ENCODE data around the gene PRPS1L1. TPM values are rescaled to one million over a fixed set of nuclear protein-coding genes. Genes with fewer than 3 reads are reported as not detected.

PRPS1L1 gene
- total and polyA plus RNA-seq, 2 of the 8 experiments (the other 6 are each of a cell fraction or from before 2014, with no cell fraction given) = not detected

DNA sequence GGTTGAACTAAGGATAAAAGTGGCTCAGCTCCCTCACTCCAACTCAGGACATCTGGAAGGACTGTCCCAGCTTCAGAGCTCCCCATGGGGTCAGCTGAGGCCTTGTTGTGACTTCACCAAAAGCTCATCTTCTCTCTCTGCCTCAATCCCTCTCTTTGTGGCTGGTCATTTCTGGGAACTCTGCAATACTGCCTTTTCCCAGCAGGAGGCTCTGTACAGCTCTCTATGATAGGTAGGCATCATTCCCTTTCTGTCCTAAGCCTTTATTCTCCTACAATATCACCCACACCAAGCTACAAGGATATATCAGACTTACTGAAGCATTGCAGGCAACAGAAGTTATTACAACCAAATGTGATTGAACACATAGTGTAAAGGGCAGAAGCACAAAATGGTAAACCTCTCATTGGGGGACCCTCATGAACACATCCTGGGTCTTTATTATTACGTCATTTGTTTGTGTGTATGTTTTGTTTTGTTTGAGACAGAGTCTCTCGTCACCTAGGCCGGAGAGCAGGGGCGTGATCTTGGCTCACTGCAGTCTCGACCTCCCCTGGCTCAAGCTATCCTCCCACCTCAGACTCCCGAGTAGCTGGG is 36.7 kb upstream of the PRPS1L1 start (continued):
- TF ChIP-seq, protein P1, sequence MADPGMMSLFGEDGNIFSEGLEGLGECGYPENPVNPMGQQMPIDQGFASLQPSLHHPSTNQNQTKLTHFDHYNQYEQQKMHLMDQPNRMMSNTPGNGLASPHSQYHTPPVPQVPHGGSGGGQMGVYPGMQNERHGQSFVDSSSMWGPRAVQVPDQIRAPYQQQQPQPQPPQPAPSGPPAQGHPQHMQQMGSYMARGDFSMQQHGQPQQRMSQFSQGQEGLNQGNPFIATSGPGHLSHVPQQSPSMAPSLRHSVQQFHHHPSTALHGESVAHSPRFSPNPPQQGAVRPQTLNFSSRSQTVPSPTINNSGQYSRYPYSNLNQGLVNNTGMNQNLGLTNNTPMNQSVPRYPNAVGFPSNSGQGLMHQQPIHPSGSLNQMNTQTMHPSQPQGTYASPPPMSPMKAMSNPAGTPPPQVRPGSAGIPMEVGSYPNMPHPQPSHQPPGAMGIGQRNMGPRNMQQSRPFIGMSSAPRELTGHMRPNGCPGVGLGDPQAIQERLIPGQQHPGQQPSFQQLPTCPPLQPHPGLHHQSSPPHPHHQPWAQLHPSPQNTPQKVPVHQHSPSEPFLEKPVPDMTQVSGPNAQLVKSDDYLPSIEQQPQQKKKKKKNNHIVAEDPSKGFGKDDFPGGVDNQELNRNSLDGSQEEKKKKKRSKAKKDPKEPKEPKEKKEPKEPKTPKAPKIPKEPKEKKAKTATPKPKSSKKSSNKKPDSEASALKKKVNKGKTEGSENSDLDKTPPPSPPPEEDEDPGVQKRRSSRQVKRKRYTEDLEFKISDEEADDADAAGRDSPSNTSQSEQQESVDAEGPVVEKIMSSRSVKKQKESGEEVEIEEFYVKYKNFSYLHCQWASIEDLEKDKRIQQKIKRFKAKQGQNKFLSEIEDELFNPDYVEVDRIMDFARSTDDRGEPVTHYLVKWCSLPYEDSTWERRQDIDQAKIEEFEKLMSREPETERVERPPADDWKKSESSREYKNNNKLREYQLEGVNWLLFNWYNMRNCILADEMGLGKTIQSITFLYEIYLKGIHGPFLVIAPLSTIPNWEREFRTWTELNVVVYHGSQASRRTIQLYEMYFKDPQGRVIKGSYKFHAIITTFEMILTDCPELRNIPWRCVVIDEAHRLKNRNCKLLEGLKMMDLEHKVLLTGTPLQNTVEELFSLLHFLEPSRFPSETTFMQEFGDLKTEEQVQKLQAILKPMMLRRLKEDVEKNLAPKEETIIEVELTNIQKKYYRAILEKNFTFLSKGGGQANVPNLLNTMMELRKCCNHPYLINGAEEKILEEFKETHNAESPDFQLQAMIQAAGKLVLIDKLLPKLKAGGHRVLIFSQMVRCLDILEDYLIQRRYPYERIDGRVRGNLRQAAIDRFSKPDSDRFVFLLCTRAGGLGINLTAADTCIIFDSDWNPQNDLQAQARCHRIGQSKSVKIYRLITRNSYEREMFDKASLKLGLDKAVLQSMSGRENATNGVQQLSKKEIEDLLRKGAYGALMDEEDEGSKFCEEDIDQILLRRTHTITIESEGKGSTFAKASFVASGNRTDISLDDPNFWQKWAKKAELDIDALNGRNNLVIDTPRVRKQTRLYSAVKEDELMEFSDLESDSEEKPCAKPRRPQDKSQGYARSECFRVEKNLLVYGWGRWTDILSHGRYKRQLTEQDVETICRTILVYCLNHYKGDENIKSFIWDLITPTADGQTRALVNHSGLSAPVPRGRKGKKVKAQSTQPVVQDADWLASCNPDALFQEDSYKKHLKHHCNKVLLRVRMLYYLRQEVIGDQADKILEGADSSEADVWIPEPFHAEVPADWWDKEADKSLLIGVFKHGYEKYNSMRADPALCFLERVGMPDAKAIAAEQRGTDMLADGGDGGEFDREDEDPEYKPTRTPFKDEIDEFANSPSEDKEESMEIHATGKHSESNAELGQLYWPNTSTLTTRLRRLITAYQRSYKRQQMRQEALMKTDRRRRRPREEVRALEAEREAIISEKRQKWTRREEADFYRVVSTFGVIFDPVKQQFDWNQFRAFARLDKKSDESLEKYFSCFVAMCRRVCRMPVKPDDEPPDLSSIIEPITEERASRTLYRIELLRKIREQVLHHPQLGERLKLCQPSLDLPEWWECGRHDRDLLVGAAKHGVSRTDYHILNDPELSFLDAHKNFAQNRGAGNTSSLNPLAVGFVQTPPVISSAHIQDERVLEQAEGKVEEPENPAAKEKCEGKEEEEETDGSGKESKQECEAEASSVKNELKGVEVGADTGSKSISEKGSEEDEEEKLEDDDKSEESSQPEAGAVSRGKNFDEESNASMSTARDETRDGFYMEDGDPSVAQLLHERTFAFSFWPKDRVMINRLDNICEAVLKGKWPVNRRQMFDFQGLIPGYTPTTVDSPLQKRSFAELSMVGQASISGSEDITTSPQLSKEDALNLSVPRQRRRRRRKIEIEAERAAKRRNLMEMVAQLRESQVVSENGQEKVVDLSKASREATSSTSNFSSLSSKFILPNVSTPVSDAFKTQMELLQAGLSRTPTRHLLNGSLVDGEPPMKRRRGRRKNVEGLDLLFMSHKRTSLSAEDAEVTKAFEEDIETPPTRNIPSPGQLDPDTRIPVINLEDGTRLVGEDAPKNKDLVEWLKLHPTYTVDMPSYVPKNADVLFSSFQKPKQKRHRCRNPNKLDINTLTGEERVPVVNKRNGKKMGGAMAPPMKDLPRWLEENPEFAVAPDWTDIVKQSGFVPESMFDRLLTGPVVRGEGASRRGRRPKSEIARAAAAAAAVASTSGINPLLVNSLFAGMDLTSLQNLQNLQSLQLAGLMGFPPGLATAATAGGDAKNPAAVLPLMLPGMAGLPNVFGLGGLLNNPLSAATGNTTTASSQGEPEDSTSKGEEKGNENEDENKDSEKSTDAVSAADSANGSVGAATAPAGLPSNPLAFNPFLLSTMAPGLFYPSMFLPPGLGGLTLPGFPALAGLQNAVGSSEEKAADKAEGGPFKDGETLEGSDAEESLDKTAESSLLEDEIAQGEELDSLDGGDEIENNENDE (IDR thresholded peaks at IDR 0.05; ENCODE audit: insufficient replicate concordance, low read length) = no peak
- peak; percentile 65 to 73 for TF ChIP-seq RAD21 (IDR thresholded peaks at IDR 0.05 in 1 of 2, conservative IDR thresholded peaks at IDR 0.05 in 1 of 2; ENCODE audit: low read depth in 2 of 2, low read length in 2 of 2)
- TF ChIP-seq SP1 (IDR thresholded peaks at IDR 0.05; ENCODE audit: low read depth, low read length) = no peak
- TF ChIP-seq RNF2 (IDR thresholded peaks at IDR 0.05; ENCODE audit: borderline replicate concordance, low read depth, low read length, missing control alignments, poor library complexity, severe bottlenecking) = no peak
- no peak for TF ChIP-seq ZNF274 (IDR thresholded peaks at IDR 0.05; ENCODE audit: borderline replicate concordance, extremely low read depth, low read length)
- TF ChIP-seq CTCF (IDR thresholded peaks at IDR 0.05; ENCODE audit: control extremely low read depth in 1 of 3, insufficient read depth in 1 of 3, low read depth in 1 of 3, low read length in 3 of 3) = peak in 2 of 3 experiments; percentile 60 to 79; a peak in 3 of 4 replicates
- no peak for TF ChIP-seq TAF7 (optimal IDR thresholded peaks at IDR 0.05; ENCODE audit: borderline replicate concordance, low read depth, low read length)
